ENCODE measurements around the gene RNF32.

- TF ChIP-seq POLR2AphosphoS5 (IDR thresholded peaks at IDR 0.05): no peak
- no peak for TF ChIP-seq CTCF (IDR thresholded peaks at IDR 0.05 in 8 of 11, conservative IDR thresholded peaks at IDR 0.05 in 3 of 11)
- no peak for TF ChIP-seq POLR2A (IDR thresholded peaks at IDR 0.05)
These were observed 23.4 kb upstream of the RNF32 start for GRCh38 chr7:156617215-156617614.
